ENCODE results near the gene KCNV2. TPM values are rescaled to one million over a fixed set of nuclear protein-coding genes. Genes with fewer than 3 reads are reported as not detected.

Gene KCNV2
- total RNA-seq, 1 donor from 2014 or later = not detected

GRCh38 chr9:2761424-2761823 is 44.1 kb downstream of the KCNV2 start:
- CTCF ChIA-PET = no interaction called here

GRCh38 chr9:2764353-2764752 is 47.0 kb downstream of the KCNV2 start:
- intact Hi-C loops (cut with micrococcal nuclease) = no loop called here
- CTCF ChIA-PET = no interaction called here
- Mint-ChIP-seq H3K27me3 (no peaks in the 10 kb centered on the region), H3K4me3 (no peak overlapping the region), H3K36me3 (ENCODE audit: low read depth) (peaks cover 37% of the 10 kb centered on the region), H3K4me1 (peaks cover 6% of the 10 kb centered on the region), H3K27ac (no peak overlapping the region), H3K9me3 (no peaks in the 10 kb centered on the region)
- TF ChIP-seq CTCF (IDR thresholded peaks at IDR 0.05) = no peak
- ATAC-seq (ENCODE audit: low read depth) (no peak), DNase-seq (no peak)
- POLR2A ChIA-PET = no interaction called here

More at GRCh38 chr9:2761424-2761823, 44.1 kb downstream of the KCNV2 start:
- intact Hi-C loops (cut with micrococcal nuclease) = no loop called here
- Mint-ChIP-seq H3K27me3 (no peaks in the 10 kb centered on the region), H3K27ac (no peak overlapping the region), H3K4me3 (no peak overlapping the region), H3K9me3 (no peaks in the 10 kb centered on the region), H3K4me1 (peaks cover 6% of the 10 kb centered on the region), H3K36me3 (ENCODE audit: low read depth) (peaks cover 42% of the 10 kb centered on the region)
- ATAC-seq (ENCODE audit: low read depth) = no peak
- no peak for TF ChIP-seq CTCF (IDR thresholded peaks at IDR 0.05)
- no peak for DNase-seq
- POLR2A ChIA-PET = no interaction called here

- no peak for TF ChIP-seq CTCF (IDR thresholded peaks at IDR 0.05)
- Mint-ChIP-seq H3K4me3 (no peak overlapping the region), H3K27ac (no peak overlapping the region), H3K4me1 (peaks cover 6% of the 10 kb centered on the region), H3K36me3 (ENCODE audit: low read depth) (peaks cover 42% of the 10 kb centered on the region), H3K9me3 (no peaks in the 10 kb centered on the region), H3K27me3 (no peaks in the 10 kb centered on the region)
- DNase-seq = no peak
- no peak for ATAC-seq (ENCODE audit: low read depth)
- intact Hi-C loops (cut with micrococcal nuclease) = no loop called here
- ChIA-PET CTCF (no interaction called here), POLR2A (no interaction called here)
Observed at GRCh38 chr9:2765250-2765880, 48.1 kb downstream of the KCNV2 start.

GRCh38 chr9:2767800-2768677 is 50.7 kb downstream of the KCNV2 start:
- DNase-seq (no peak), ATAC-seq (ENCODE audit: low read depth) (no peak)
- TF ChIP-seq CTCF (IDR thresholded peaks at IDR 0.05) = no peak
- Mint-ChIP-seq H3K4me1 (peaks cover 3% of the 10 kb centered on the region), H3K36me3 (ENCODE audit: low read depth) (peaks cover 59% of the 10 kb centered on the region), H3K4me3 (no peak overlapping the region), H3K27me3 (no peaks in the 10 kb centered on the region), H3K27ac (no peak overlapping the region), H3K9me3 (no peaks in the 10 kb centered on the region)
- intact Hi-C loops (cut with micrococcal nuclease) = no loop called here
- ChIA-PET CTCF (no interaction called here), POLR2A (no interaction called here)

- POLR2A ChIA-PET = no interaction called here
- no peaks in the 10 kb centered on the region for H3K4me1 Mint-ChIP-seq
- TF ChIP-seq CTCF (IDR thresholded peaks at IDR 0.05) = no peak
- CTCF ChIA-PET = no interaction called here
- ATAC-seq (ENCODE audit: low read depth) = no peak
- H3K27me3 Mint-ChIP-seq = no peaks in the 10 kb centered on the region
- H3K9me3 Mint-ChIP-seq = peaks cover 14% of the 10 kb centered on the region
- peaks cover 80% of the 10 kb centered on the region for H3K36me3 Mint-ChIP-seq (ENCODE audit: low read depth)
- intact Hi-C loops (cut with micrococcal nuclease) = no loop called here
- no peak for DNase-seq
- no peak overlapping the region for H3K27ac Mint-ChIP-seq
- H3K4me3 Mint-ChIP-seq = no peak overlapping the region
Observed at GRCh38 chr9:2771087-2771486, 53.8 kb downstream of the KCNV2 start.
